Measurements from ENCODE around the gene ATXN1. TPM values are rescaled to one million over a fixed set of nuclear protein-coding genes. Genes with fewer than 3 reads are reported as not detected.

The ATXN1 gene
- total RNA-seq, 1 experiment from 2014 or later, result 5.6 TPM

GRCh38 chr6:16673011-16673797 lies 88.1 kb downstream of the ATXN1 start:
- no peaks in the 10 kb centered on the region; the same call in 1 of the 2 replicates for H3K4me1 ChIP-seq (ENCODE audit: insufficient read depth, low read length)
- no peaks in the 10 kb centered on the region for H3K36me3 Mint-ChIP-seq (ENCODE audit: insufficient read depth in 1 of 3, low read depth in 3 of 3)
- H3K27ac Mint-ChIP-seq, result no peak overlapping the region
- no peak overlapping the region for H3K23ac ChIP-seq (ENCODE audit: insufficient read length, low read depth, low read length)
- no peaks in the 10 kb centered on the region for H3K79me2 ChIP-seq (ENCODE audit: insufficient read depth, low read length)
- H2AK5ac ChIP-seq (ENCODE audit: insufficient read length, low read length), result no peak overlapping the region
- H4K5ac ChIP-seq (ENCODE audit: insufficient read length, low read depth, low read length), result no peak overlapping the region
- WGBS (ENCODE audit: extremely low coverage, insufficient read length, low lambda C conversion rate), result no CpG with 5 or more reads among the region's 9 CpGs
- H2BK12ac ChIP-seq (ENCODE audit: insufficient read length, low read depth, low read length), result no peak overlapping the region
- no peak overlapping the region for H3K18ac ChIP-seq (ENCODE audit: insufficient read length, low read depth, low read length)
- H3K27me3 Mint-ChIP-seq (ENCODE audit: low read depth), result no peaks in the 10 kb centered on the region
- no peak overlapping the region for H4K8ac ChIP-seq (replicated peaks; ENCODE audit: insufficient read length, low read depth, low read length)
- no peak overlapping the region for H3K4me2 ChIP-seq (ENCODE audit: insufficient read depth, insufficient read length, low read length)
- H2BK120ac ChIP-seq (ENCODE audit: low read depth, low read length, poor library complexity, severe bottlenecking), result no peak overlapping the region
- no peaks in the 10 kb centered on the region for H3K27me3 ChIP-seq (ENCODE audit: insufficient read depth, low read length)
- H4K20me1 ChIP-seq (ENCODE audit: control insufficient read depth, insufficient read depth, insufficient read length), result no peaks in the 10 kb centered on the region
- H2BK20ac ChIP-seq (ENCODE audit: low read depth, low read length, poor library complexity, severe bottlenecking), result no peak overlapping the region
- H3K9ac ChIP-seq (ENCODE audit: extremely low read depth, insufficient read length, low read length), result no peak overlapping the region
- no peak overlapping the region for H3K4me3 Mint-ChIP-seq
- no peak overlapping the region for H2AFZ ChIP-seq (ENCODE audit: low read length)
- H3K79me1 ChIP-seq (ENCODE audit: insufficient read depth, low read depth, low read length, poor library complexity, severe bottlenecking), result no peaks in the 10 kb centered on the region
- peaks cover 14 to 22% of the 10 kb centered on the region in 2 experiments for H3K4me1 Mint-ChIP-seq
- no peak for TF ChIP-seq CTCF (conservative IDR thresholded peaks at IDR 0.05)
- no peaks in the 10 kb centered on the region for H3K9me3 Mint-ChIP-seq
- DNase-seq, result no peak
- H3K23me2 ChIP-seq (ENCODE audit: insufficient read length, low read depth, low read length, poor library complexity, severe bottlenecking), result no peaks in the 10 kb centered on the region
- no peak overlapping the region for H3K14ac ChIP-seq (ENCODE audit: insufficient read depth, low read length)
- no peak overlapping the region for H3T11ph ChIP-seq (ENCODE audit: low read length)
- H2BK5ac ChIP-seq (ENCODE audit: insufficient read length, low read length), result no peak overlapping the region
- no peak overlapping the region for H3K27ac ChIP-seq (ENCODE audit: insufficient read length, low read depth, low read length)
- no peak overlapping the region for H2BK15ac ChIP-seq (ENCODE audit: low read depth, low read length)
- H3K4ac ChIP-seq (ENCODE audit: low read depth, low read length), result no peak overlapping the region
- no peaks in the 10 kb centered on the region for H3K9me3 ChIP-seq (ENCODE audit: control insufficient read depth, low read depth, low read length)
- no peak overlapping the region for H3K56ac ChIP-seq (ENCODE audit: insufficient read length, low read depth, low read length)
- H4K91ac ChIP-seq (ENCODE audit: insufficient read length, low read depth, low read length), result no peak overlapping the region
